Astrocyte (in vitro differentiated cells and primary cell): ENCODE data around the gene SMG5. TPM values are rescaled to one million over a fixed set of nuclear protein-coding genes. Genes with fewer than 3 reads are reported as not detected.

Source experiments
- DNase-seq: peaks from one replicate; pipeline ENCODE4 v3.0.0-alpha.2; 2010; ENCODE audit warnings: low read depth
- FAIRE-seq: peaks from 2 replicates; lab custom pipeline; 2011; peaks lifted over from hg19 to GRCh38; lab: Jason Lieb, UNC
- H2AFZ ChIP-seq: 2 replicates; pipeline ENCODE4 v1.6.0; 2012; ENCODE audit warnings: low read depth, low read length, inconsistent platforms
- H3K27ac ChIP-seq: 2 replicates; pipeline ENCODE4 v1.5.1; 2011; ENCODE audit warnings: low read depth, low read length, inconsistent platforms
- H3K27me3 ChIP-seq: 2 replicates; pipeline ENCODE4 v1.6.0; 2011; ENCODE audit warnings: low read length, inconsistent platforms; ENCODE audit not compliant: insufficient read depth
- H3K36me3 ChIP-seq: 2 replicates; pipeline ENCODE4 v1.5.1; 2011; ENCODE audit warnings: low read length, inconsistent platforms; ENCODE audit not compliant: insufficient read depth
- H3K4me1 ChIP-seq: 2 replicates; pipeline ENCODE4 v1.5.1; 2011; ENCODE audit warnings: low read length, inconsistent platforms; ENCODE audit not compliant: insufficient read depth
- H3K4me2 ChIP-seq: 2 replicates; pipeline ENCODE4 v1.6.0; 2012; ENCODE audit warnings: low read length, inconsistent platforms
- H3K4me3 ChIP-seq: 2 replicates; pipeline ENCODE4 v1.5.1; 2011; ENCODE audit warnings: low read depth, mild to moderate bottlenecking, low read length, inconsistent platforms; ENCODE audit not compliant: insufficient read depth
- H3K79me2 ChIP-seq: 2 replicates; pipeline ENCODE4 v1.6.0; 2012; ENCODE audit warnings: mild to moderate bottlenecking, low read length, inconsistent platforms; ENCODE audit not compliant: insufficient read depth
- H3K9ac ChIP-seq: 2 replicates; pipeline ENCODE4 v1.6.0; 2012; ENCODE audit warnings: mild to moderate bottlenecking, low read length, inconsistent platforms
- H3K9me3 ChIP-seq: 2 replicates; pipeline ENCODE4 v1.5.1; 2012; ENCODE audit warnings: low read depth, mild to moderate bottlenecking, low read length, inconsistent platforms; ENCODE audit not compliant: insufficient read depth
- H4K20me1 ChIP-seq: 2 replicates; pipeline ENCODE4 v1.6.0; 2012; ENCODE audit warnings: low read length, inconsistent platforms; ENCODE audit not compliant: insufficient read depth
- H3K27ac Mint-ChIP-seq: one replicate; pipeline ENCODE4 v1.8.0; 2021; ENCODE audit warnings: mild to moderate bottlenecking, mixed read lengths; ENCODE audit not compliant: unreplicated experiment
- H3K27me3 Mint-ChIP-seq: one replicate; pipeline ENCODE4 v1.8.0; 2021; ENCODE audit warnings: low read depth, mixed read lengths; ENCODE audit not compliant: unreplicated experiment
- H3K36me3 Mint-ChIP-seq: one replicate; pipeline ENCODE4 v1.8.0; 2021; ENCODE audit warnings: low read depth, mixed read lengths; ENCODE audit not compliant: unreplicated experiment
- H3K4me1 Mint-ChIP-seq: one replicate; pipeline ENCODE4 v1.8.0; 2021; ENCODE audit warnings: low read depth, mixed read lengths; ENCODE audit not compliant: unreplicated experiment
- H3K4me3 Mint-ChIP-seq: one replicate; pipeline ENCODE4 v1.8.0; 2021; ENCODE audit warnings: mild to moderate bottlenecking, moderate library complexity, mixed read lengths; ENCODE audit not compliant: unreplicated experiment
- H3K9me3 Mint-ChIP-seq: one replicate; pipeline ENCODE4 v1.8.0; 2021; ENCODE audit warnings: mild to moderate bottlenecking, mixed read lengths; ENCODE audit not compliant: unreplicated experiment
- CTCF ChIP-seq: IDR thresholded peaks from 2 replicates; pipeline ENCODE4 v1.5.1; 2011; ENCODE audit warnings: low read depth, mild to moderate bottlenecking, inconsistent platforms, low read length, moderate library complexity; ENCODE audit not compliant: insufficient read depth
- EZH2 ChIP-seq: IDR thresholded peaks from 2 replicates; pipeline ENCODE4 v1.6.1; 2012; ENCODE audit warnings: mild to moderate bottlenecking, low read length, inconsistent platforms; ENCODE audit not compliant: insufficient read depth
- total RNA-seq: library from RNA; stranded (reverse); gene quantifications from 2 replicates; pipeline ENCODE4 v1.2.1, GENCODE V29; 2021

SMG5 gene
- total RNA-seq, 1 donor from 2014 or later: 81.4 TPM

- no peak for TF ChIP-seq CTCF
- TF ChIP-seq EZH2: no peak
- peaks cover 72% of the 10 kb centered on the region for H4K20me1 ChIP-seq
- FAIRE-seq: no peak
- no peaks in the 10 kb centered on the region for H3K9me3 ChIP-seq
- H3K27ac ChIP-seq: no peak overlapping the region
- peaks cover 4% of the 10 kb centered on the region for H3K4me1 Mint-ChIP-seq
- no peak overlapping the region for H2AFZ ChIP-seq
- H3K27me3 Mint-ChIP-seq: no peaks in the 10 kb centered on the region
- peaks cover 9% of the 10 kb centered on the region for H3K79me2 ChIP-seq
- H3K27me3 ChIP-seq: no peaks in the 10 kb centered on the region
- H3K4me2 ChIP-seq: no peak overlapping the region
- no peak for DNase-seq
- no peaks in the 10 kb centered on the region for H3K9me3 Mint-ChIP-seq
- peaks cover 15% of the 10 kb centered on the region for H3K4me1 ChIP-seq
- peaks cover 48% of the 10 kb centered on the region for H3K36me3 ChIP-seq
- H3K4me3 Mint-ChIP-seq: no peak overlapping the region
- H3K27ac Mint-ChIP-seq: no peak overlapping the region
- no peak overlapping the region for H3K4me3 ChIP-seq
- no peak overlapping the region for H3K9ac ChIP-seq
- peaks cover 32% of the 10 kb centered on the region for H3K36me3 Mint-ChIP-seq
These were observed 23.8 kb downstream of the SMG5 start for GRCh38 chr1:156258859-156259258.

DNA sequence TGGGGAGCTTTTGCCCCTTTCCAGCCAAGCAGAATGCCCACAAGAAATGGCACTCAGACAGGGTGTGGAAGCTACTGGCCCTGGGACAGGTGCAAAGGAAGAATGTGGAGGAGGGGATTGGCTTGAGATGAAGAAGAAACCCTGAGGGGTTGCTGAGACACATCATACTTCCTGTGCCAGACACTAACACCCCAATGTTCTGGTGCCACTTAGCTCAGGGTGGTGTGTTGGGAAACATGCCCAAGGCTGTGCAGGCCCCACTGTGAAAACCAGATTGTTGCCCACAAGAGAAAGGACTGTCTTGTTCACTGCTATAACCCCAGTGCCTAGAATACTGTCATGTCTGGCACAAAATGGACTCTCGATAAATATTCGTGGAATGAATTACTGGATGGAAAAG is 24.9 kb downstream of the SMG5 start:
- Mint-ChIP-seq H3K4me3 (no peak overlapping the region), H3K27me3 (no peaks in the 10 kb centered on the region), H3K4me1 (peaks cover 2% of the 10 kb centered on the region), H3K9me3 (no peaks in the 10 kb centered on the region), H3K27ac (no peak overlapping the region), H3K36me3 (peaks cover 25% of the 10 kb centered on the region)
- FAIRE-seq (no peak), DNase-seq (no peak)
- H3K4me2 ChIP-seq: no peak overlapping the region
- H3K4me3 ChIP-seq: no peak overlapping the region
- peaks cover 9% of the 10 kb centered on the region for H3K79me2 ChIP-seq
- H2AFZ ChIP-seq: no peak overlapping the region
- no peak overlapping the region for H3K9ac ChIP-seq
- peaks cover 63% of the 10 kb centered on the region for H4K20me1 ChIP-seq
- H3K9me3 ChIP-seq: no peaks in the 10 kb centered on the region
- no peak overlapping the region for H3K27ac ChIP-seq
- peaks cover 52% of the 10 kb centered on the region for H3K36me3 ChIP-seq
- peaks cover 5% of the 10 kb centered on the region for H3K4me1 ChIP-seq
- no peaks in the 10 kb centered on the region for H3K27me3 ChIP-seq
- TF ChIP-seq EZH2 (no peak), CTCF (no peak)

DNA sequence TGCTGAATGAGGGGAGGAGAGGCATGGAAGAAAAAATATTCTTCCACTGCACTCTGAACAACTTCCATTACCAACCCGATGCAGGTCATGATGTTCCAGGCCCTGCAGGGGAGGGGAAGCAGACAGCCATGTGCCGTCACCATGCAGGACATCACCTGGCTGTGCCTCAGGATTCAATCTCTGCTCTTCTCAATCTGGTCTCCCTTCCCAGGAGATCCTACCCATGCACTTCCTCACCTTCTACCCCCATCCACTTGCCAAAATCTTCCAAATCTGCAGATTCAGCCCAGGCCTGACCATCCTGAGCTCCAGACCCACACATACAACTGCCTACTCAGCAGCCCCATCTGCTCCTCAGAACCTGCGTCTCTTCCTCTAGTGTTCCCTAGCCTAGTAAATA is 29.0 kb downstream of the SMG5 start:
- no peak overlapping the region for H3K9ac ChIP-seq

More for the DNA sequence above, 29.0 kb downstream of the SMG5 start:
- H3K4me3 Mint-ChIP-seq: no peak overlapping the region
- no peak overlapping the region for H3K4me2 ChIP-seq
- no peak for TF ChIP-seq EZH2
- no peak for TF ChIP-seq CTCF
- peaks cover 2% of the 10 kb centered on the region for H3K4me1 Mint-ChIP-seq
- H3K27me3 Mint-ChIP-seq: no peaks in the 10 kb centered on the region
- no peak overlapping the region for H3K27ac ChIP-seq
- no peaks in the 10 kb centered on the region for H3K27me3 ChIP-seq
- H4K20me1 ChIP-seq: peaks cover 50% of the 10 kb centered on the region
- no peaks in the 10 kb centered on the region for H3K9me3 ChIP-seq
- FAIRE-seq (no peak), DNase-seq (no peak)
- H2AFZ ChIP-seq: no peak overlapping the region
- peaks cover 56% of the 10 kb centered on the region for H3K36me3 ChIP-seq
- no peaks in the 10 kb centered on the region for H3K79me2 ChIP-seq
- no peak overlapping the region for H3K27ac Mint-ChIP-seq
- no peaks in the 10 kb centered on the region for H3K4me1 ChIP-seq
- no peaks in the 10 kb centered on the region for H3K9me3 Mint-ChIP-seq
- no peak overlapping the region for H3K4me3 ChIP-seq
- peaks cover 16% of the 10 kb centered on the region for H3K36me3 Mint-ChIP-seq
